ENCODE measurements around the gene CPLX1.

Gene CPLX1

GRCh38 chr4:831483-831805, 5.5 kb upstream of the CPLX1 start:
- no peak for FAIRE-seq

GRCh38 chr4:830601-831482, 4.9 kb upstream of the CPLX1 start:
- FAIRE-seq: no peak

GRCh38 chr4:829761-830600, 4.1 kb upstream of the CPLX1 start:
- no peak for FAIRE-seq

- no peak for FAIRE-seq
Measured at GRCh38 chr4:829291-829690, 3.4 kb upstream of the CPLX1 start.

GRCh38 chr4:828641-829271, 2.8 kb upstream of the CPLX1 start:
- no peak for FAIRE-seq

GRCh38 chr4:827209-828081, 1.5 kb upstream of the CPLX1 start:
- no peak for FAIRE-seq

GRCh38 chr4:826508-827208, 729 bp upstream of the CPLX1 start:
- no peak for FAIRE-seq

- FAIRE-seq: no peak
Measured at GRCh38 chr4:825063-825970, 612 bp downstream of the CPLX1 start.

GRCh38 chr4:824461-825062, 1.4 kb downstream of the CPLX1 start:
- FAIRE-seq: no peak

GRCh38 chr4:823761-824460, 2.0 kb downstream of the CPLX1 start:
- no peak for FAIRE-seq

- no peak for FAIRE-seq
Measured at GRCh38 chr4:823176-823760, 2.7 kb downstream of the CPLX1 start.

- no peak for FAIRE-seq
Measured at GRCh38 chr4:822361-823175, 3.4 kb downstream of the CPLX1 start.

GRCh38 chr4:821631-822030, 4.3 kb downstream of the CPLX1 start:
- no peak for FAIRE-seq

GRCh38 chr4:821181-821591, 4.7 kb downstream of the CPLX1 start:
- no peak for FAIRE-seq

- no peak for FAIRE-seq
Measured at GRCh38 chr4:820230-821172, 5.4 kb downstream of the CPLX1 start.

- FAIRE-seq: no peak
Measured at GRCh38 chr4:819401-820229, 6.3 kb downstream of the CPLX1 start.

All from colon (tissue), 2 donors.